ENCODE data around the gene FAM78B.

The FAM78B gene

DNA sequence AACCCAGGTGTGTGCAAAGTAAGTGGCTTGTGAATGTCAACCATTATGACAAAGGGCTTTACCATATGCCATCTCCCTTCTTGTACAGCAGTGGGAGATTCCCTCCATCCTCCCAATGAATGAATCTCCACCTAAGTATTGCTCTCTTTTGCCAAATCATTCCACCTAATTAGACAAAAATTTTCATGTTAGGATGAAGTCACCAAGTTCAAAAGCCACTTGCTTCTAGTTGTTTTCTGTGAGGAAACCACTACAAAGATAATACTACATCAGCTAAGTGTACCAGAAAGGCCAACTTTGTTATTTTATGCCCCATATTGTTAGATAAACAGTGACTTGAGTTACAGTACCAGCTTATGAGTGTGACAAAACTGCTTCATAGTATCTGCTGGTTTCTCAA is 34.3 kb downstream of the FAM78B start:
- H3F3A ChIP-seq (ENCODE audit: low read depth): no peaks in the 10 kb centered on the region
- H3K9ac ChIP-seq (ENCODE audit: low read depth, low read length, poor library complexity, severe bottlenecking): no peak overlapping the region
- H3K9me2 ChIP-seq (replicated peaks; ENCODE audit: low read depth, low read length): no peaks in the 10 kb centered on the region
- H3K4me3 ChIP-seq (ENCODE audit: low read length, poor library complexity, severe bottlenecking): no peak overlapping the region
- no peak overlapping the region for H2AFZ ChIP-seq (ENCODE audit: low read length)
- TF ChIP-seq, protein P1, sequence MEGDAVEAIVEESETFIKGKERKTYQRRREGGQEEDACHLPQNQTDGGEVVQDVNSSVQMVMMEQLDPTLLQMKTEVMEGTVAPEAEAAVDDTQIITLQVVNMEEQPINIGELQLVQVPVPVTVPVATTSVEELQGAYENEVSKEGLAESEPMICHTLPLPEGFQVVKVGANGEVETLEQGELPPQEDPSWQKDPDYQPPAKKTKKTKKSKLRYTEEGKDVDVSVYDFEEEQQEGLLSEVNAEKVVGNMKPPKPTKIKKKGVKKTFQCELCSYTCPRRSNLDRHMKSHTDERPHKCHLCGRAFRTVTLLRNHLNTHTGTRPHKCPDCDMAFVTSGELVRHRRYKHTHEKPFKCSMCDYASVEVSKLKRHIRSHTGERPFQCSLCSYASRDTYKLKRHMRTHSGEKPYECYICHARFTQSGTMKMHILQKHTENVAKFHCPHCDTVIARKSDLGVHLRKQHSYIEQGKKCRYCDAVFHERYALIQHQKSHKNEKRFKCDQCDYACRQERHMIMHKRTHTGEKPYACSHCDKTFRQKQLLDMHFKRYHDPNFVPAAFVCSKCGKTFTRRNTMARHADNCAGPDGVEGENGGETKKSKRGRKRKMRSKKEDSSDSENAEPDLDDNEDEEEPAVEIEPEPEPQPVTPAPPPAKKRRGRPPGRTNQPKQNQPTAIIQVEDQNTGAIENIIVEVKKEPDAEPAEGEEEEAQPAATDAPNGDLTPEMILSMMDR (conservative IDR thresholded peaks at IDR 0.05; ENCODE audit: low read length): no peak
- TF ChIP-seq EZH2phosphoT487 (IDR thresholded peaks at IDR 0.05; ENCODE audit: borderline replicate concordance): no peak
- H3K27me3 ChIP-seq (ENCODE audit: insufficient read depth, low read length, poor library complexity, severe bottlenecking): no peaks in the 10 kb centered on the region
- H3K36me3 ChIP-seq (ENCODE audit: insufficient read depth, low read length): no peaks in the 10 kb centered on the region
- no peaks in the 10 kb centered on the region for H4K20me1 ChIP-seq (ENCODE audit: insufficient read depth, low read length, poor library complexity, severe bottlenecking)
- H3K9me3 ChIP-seq (ENCODE audit: insufficient read depth, low read depth, low read length): 0 out of 2 replicates have a peak, but pooled peaks cover 4% of the 10 kb centered on the region
- H3K4me1 ChIP-seq (ENCODE audit: insufficient read depth, low read length, poor library complexity, severe bottlenecking): no peaks in the 10 kb centered on the region
- no peaks in the 10 kb centered on the region for H3K79me2 ChIP-seq (ENCODE audit: insufficient read depth, low read length)
- H3K4me2 ChIP-seq (ENCODE audit: low read depth, low read length, poor library complexity, severe bottlenecking): no peak overlapping the region

DNA sequence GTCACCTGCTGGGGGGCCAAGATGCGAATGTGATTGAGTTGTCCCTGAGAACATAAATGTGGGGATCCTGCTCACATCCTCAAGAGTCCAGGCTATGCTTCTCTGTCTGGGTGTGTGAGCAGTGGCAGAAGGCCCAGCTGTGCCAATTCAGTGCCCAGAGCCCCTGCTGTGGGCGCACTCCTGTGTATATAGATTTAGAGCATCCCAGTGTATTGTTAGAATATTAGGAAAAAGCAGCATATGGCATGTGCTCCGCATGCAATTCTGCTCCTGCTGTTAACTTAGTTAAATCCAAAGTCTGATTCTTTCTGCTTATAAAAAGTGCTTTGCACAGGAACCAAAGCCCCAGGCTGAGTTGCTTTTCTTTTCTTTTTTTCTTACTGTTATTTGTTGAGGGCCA is 37.8 kb downstream of the FAM78B start:
- H4K20me1 ChIP-seq (ENCODE audit: insufficient read depth, low read length, poor library complexity, severe bottlenecking): no peaks in the 10 kb centered on the region
- no peak overlapping the region for H2AFZ ChIP-seq (ENCODE audit: low read length)
- H3K9me2 ChIP-seq (replicated peaks; ENCODE audit: low read depth, low read length): no peaks in the 10 kb centered on the region
- 0 out of 2 replicates have a peak, but pooled peaks cover 4% of the 10 kb centered on the region for H3K9me3 ChIP-seq (ENCODE audit: insufficient read depth, low read depth, low read length)
- H3K36me3 ChIP-seq (ENCODE audit: insufficient read depth, low read length): no peaks in the 10 kb centered on the region
- TF ChIP-seq, protein P1 (conservative IDR thresholded peaks at IDR 0.05; ENCODE audit: low read length): no peak
- no peak overlapping the region for H3K4me3 ChIP-seq (ENCODE audit: low read length, poor library complexity, severe bottlenecking)
- no peaks in the 10 kb centered on the region for H3F3A ChIP-seq (ENCODE audit: low read depth)
- no peak overlapping the region for H3K9ac ChIP-seq (ENCODE audit: low read depth, low read length, poor library complexity, severe bottlenecking)
- no peaks in the 10 kb centered on the region for H3K79me2 ChIP-seq (ENCODE audit: insufficient read depth, low read length)
- no peaks in the 10 kb centered on the region for H3K27me3 ChIP-seq (ENCODE audit: insufficient read depth, low read length, poor library complexity, severe bottlenecking)
- H3K4me2 ChIP-seq (ENCODE audit: low read depth, low read length, poor library complexity, severe bottlenecking): no peak overlapping the region
- no peaks in the 10 kb centered on the region for H3K4me1 ChIP-seq (ENCODE audit: insufficient read depth, low read length, poor library complexity, severe bottlenecking)

DNA sequence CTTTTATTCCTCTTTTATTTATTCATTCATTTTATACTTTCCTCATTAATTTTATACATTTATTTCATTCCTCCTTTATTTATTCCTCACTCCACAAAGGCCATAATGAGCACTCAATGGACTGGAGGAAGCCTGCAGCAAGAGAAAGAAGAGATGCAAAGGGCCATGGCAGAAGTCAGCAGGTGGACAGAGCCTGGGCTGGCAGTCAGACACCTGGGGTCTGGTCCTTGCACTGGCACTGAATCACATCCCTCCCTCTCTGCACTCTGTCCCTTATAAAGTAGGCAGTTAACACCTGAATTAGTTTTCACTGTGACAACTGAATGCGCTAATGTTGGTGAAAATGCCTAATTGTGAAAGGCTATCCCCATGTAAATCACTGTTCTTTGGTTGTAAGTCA is 38.6 kb downstream of the FAM78B start:
- Histone ChIP-seq H3K27me3 (ENCODE audit: insufficient read depth, low read length, poor library complexity, severe bottlenecking) (no peaks in the 10 kb centered on the region), H3K4me3 (ENCODE audit: low read length, poor library complexity, severe bottlenecking) (no peak overlapping the region), H3K9ac (ENCODE audit: low read depth, low read length, poor library complexity, severe bottlenecking) (no peak overlapping the region), H2AFZ (ENCODE audit: low read length) (no peak overlapping the region), H3K36me3 (ENCODE audit: insufficient read depth, low read length) (no peaks in the 10 kb centered on the region), H3K9me2 (replicated peaks; ENCODE audit: low read depth, low read length) (no peaks in the 10 kb centered on the region), H4K20me1 (ENCODE audit: insufficient read depth, low read length, poor library complexity, severe bottlenecking) (no peaks in the 10 kb centered on the region), H3K9me3 (ENCODE audit: insufficient read depth, low read depth, low read length) (0 out of 2 replicates have a peak, but pooled peaks cover 3% of the 10 kb centered on the region), H3F3A (ENCODE audit: low read depth) (no peaks in the 10 kb centered on the region), H3K4me1 (ENCODE audit: insufficient read depth, low read length, poor library complexity, severe bottlenecking) (no peaks in the 10 kb centered on the region), H3K79me2 (ENCODE audit: insufficient read depth, low read length) (no peaks in the 10 kb centered on the region), H3K4me2 (ENCODE audit: low read depth, low read length, poor library complexity, severe bottlenecking) (no peak overlapping the region)
- TF ChIP-seq, protein P1 (conservative IDR thresholded peaks at IDR 0.05; ENCODE audit: low read length): no peak
- no peak for TF ChIP-seq EZH2phosphoT487 (IDR thresholded peaks at IDR 0.05; ENCODE audit: borderline replicate concordance)
